Right atrium auricular region (tissue), 2 donors: Measurements from ENCODE around the gene ZFAND3. TPM values are rescaled to one million over a fixed set of nuclear protein-coding genes. Genes with fewer than 3 reads are reported as not detected.

ENCODE experiments used
- DNase-seq: peaks from one replicate; pipeline ENCODE4 v3.0.0-alpha.2; 2019; ENCODE audit warnings: low spot score
- H3K27ac ChIP-seq, 2 donors: fragments of 200-600 bp; sonication (generic); 1 replicate in 1 of 2; 2 replicates in 1 of 2; pipeline ENCODE4 v1.5.1; 2016 to 2019
- H3K27me3 ChIP-seq, 2 donors: fragments of 200-600 bp; sonication (generic); one replicate each; pipeline versions ENCODE4 v1.5.1 to v1.6.0; 2017 to 2019
- H3K36me3 ChIP-seq: fragments of 200-600 bp; sonication (generic); one replicate; pipeline ENCODE4 v1.5.1; 2016
- H3K4me1 ChIP-seq, 2 donors: fragments of 200-600 bp; sonication (generic); one replicate each; pipeline versions ENCODE4 v1.5.1 to v1.6.0; 2017 to 2019
- H3K4me3 ChIP-seq, 2 donors: fragments of 200-600 bp; sonication (generic); 1 replicate in 1 of 2; 2 replicates in 1 of 2; pipeline ENCODE4 v1.5.1; 2017 to 2019; ENCODE audit warnings: mild to moderate bottlenecking in 1 of 2, moderate library complexity in 1 of 2
- H3K9me3 ChIP-seq, 2 donors: fragments of 200-600 bp; sonication (generic); one replicate each; pipeline ENCODE4 v1.5.1; 2019
- total RNA-seq, 2 donors: library from RNA; depleted of rRNA; stranded (reverse); fragments of >200 nt; gene quantifications; one replicate each; pipeline ENCODE4 v1.1.0, GENCODE V29; 2016
- TF ChIP-seq, protein P1 (sequence below), 2 donors: fragments of 200-600 bp; sonication (generic); IDR thresholded peaks; one replicate each; pipeline ENCODE4 v1.5.1; 2019; ENCODE audit warnings: antibody characterized with exemption in 2 of 2

Gene ZFAND3
- total RNA-seq, 2 donors from 2014 or later = 36.7 to 40.0 TPM

DNA sequence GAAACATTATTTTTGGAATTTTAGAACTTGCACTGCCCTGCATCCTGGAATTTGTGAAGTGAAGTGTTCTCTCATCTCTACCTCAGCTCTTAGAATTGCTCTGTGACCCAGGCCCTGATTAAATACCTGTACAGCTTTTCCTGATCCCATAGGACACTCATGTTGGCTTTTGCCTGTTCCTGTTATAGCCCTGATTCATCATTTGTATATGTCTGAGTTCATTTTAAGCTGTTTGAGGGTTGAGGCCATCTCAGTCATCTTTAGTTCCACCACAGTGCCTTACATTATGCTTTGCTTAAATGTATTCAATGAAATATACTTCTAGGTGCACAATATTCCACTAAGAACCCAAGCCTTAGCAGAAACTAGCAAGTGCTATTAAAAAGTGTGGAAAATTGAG is 26.4 kb downstream of the ZFAND3 start:
- H3K27ac ChIP-seq = no peak overlapping the region
- no peak for DNase-seq
- no peaks in the 10 kb centered on the region for H3K9me3 ChIP-seq
- TF ChIP-seq, protein P1, sequence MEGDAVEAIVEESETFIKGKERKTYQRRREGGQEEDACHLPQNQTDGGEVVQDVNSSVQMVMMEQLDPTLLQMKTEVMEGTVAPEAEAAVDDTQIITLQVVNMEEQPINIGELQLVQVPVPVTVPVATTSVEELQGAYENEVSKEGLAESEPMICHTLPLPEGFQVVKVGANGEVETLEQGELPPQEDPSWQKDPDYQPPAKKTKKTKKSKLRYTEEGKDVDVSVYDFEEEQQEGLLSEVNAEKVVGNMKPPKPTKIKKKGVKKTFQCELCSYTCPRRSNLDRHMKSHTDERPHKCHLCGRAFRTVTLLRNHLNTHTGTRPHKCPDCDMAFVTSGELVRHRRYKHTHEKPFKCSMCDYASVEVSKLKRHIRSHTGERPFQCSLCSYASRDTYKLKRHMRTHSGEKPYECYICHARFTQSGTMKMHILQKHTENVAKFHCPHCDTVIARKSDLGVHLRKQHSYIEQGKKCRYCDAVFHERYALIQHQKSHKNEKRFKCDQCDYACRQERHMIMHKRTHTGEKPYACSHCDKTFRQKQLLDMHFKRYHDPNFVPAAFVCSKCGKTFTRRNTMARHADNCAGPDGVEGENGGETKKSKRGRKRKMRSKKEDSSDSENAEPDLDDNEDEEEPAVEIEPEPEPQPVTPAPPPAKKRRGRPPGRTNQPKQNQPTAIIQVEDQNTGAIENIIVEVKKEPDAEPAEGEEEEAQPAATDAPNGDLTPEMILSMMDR (IDR thresholded peaks at IDR 0.05) = no peak
- no peaks in the 10 kb centered on the region for H3K27me3 ChIP-seq
- no peak overlapping the region for H3K4me3 ChIP-seq
- H3K36me3 ChIP-seq = no peaks in the 10 kb centered on the region
- peaks cover 0 to 50% of the 10 kb centered on the region in 2 donors for H3K4me1 ChIP-seq

DNA sequence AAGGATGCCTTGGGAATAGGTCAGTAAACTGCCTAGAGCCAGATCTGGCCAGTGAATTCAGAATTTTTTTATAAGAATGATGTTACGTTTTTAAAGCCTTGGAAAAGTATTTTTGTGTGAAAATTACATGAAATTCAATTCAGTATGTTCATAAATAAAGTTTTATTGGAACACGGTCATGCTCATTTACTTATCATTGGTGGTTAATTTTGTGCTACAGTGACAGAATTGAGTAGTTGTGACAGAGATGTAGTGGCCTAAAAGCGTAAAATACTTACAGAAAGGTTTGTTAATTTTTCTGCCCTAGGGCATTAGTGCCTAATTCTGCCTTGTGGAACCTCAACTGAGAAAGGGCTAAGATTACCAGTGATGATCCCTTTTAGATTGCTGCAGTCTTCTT is 28.2 kb downstream of the ZFAND3 start:
- Histone ChIP-seq H3K36me3 (no peaks in the 10 kb centered on the region), H3K27me3 (no peaks in the 10 kb centered on the region), H3K4me3 (no peak overlapping the region), H3K9me3 (no peaks in the 10 kb centered on the region), H3K4me1 (peaks cover 0 to 65% of the 10 kb centered on the region in 2 donors), H3K27ac (no peak overlapping the region)
- no peak for DNase-seq
- TF ChIP-seq, protein P1 (IDR thresholded peaks at IDR 0.05) = no peak

DNA sequence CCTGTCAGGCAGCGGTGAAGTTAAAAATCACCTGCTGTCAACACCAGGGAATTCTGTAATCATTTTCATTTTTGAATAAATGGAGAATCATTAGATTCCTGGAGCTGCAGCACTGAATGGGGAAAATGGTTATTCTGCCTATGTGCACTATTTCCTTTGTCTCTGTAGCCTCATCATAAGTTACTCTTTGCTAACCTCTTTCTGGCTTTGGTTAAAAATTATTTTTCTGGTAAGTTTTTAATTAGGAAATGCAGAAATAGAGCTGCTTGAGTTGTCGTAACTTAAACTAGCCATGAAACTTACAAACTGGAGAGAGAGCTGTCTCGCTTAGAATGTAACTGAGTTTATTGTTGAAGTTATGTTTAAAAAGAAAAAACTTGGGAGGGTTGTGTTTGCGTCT is 28.8 kb downstream of the ZFAND3 start:
- no peaks in the 10 kb centered on the region for H3K9me3 ChIP-seq
- DNase-seq = no peak
- H3K4me1 ChIP-seq = peaks cover 0 to 65% of the 10 kb centered on the region in 2 donors
- no peak overlapping the region for H3K4me3 ChIP-seq
- H3K36me3 ChIP-seq = no peaks in the 10 kb centered on the region
- H3K27me3 ChIP-seq = no peaks in the 10 kb centered on the region
- H3K27ac ChIP-seq = no peak overlapping the region
- TF ChIP-seq, protein P1 (IDR thresholded peaks at IDR 0.05) = no peak

DNA sequence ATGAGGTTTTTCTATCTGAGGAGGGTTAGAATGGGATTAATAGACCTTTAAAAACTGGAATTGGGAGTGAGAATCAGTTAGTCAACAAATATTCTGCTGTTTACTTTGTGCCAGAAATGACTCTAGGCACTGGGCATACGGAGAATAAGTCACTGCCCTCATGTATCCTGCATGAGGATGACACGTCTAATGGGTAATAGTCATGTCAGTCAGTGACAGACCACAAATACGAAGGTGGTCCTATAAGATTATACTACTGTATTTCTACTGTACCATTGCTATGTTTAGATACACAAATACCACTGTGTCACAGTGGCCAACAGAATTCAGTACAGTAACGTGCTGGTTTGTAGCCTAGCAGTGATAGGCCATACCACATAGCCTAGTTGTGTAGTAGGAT is 30.7 kb downstream of the ZFAND3 start:
- Histone ChIP-seq H3K36me3 (no peaks in the 10 kb centered on the region), H3K9me3 (no peaks in the 10 kb centered on the region), H3K4me1 (peaks cover 0 to 62% of the 10 kb centered on the region in 2 donors), H3K27ac (no peak overlapping the region), H3K4me3 (no peak overlapping the region), H3K27me3 (no peaks in the 10 kb centered on the region)
- DNase-seq = no peak
- TF ChIP-seq, protein P1 (IDR thresholded peaks at IDR 0.05) = no peak

DNA sequence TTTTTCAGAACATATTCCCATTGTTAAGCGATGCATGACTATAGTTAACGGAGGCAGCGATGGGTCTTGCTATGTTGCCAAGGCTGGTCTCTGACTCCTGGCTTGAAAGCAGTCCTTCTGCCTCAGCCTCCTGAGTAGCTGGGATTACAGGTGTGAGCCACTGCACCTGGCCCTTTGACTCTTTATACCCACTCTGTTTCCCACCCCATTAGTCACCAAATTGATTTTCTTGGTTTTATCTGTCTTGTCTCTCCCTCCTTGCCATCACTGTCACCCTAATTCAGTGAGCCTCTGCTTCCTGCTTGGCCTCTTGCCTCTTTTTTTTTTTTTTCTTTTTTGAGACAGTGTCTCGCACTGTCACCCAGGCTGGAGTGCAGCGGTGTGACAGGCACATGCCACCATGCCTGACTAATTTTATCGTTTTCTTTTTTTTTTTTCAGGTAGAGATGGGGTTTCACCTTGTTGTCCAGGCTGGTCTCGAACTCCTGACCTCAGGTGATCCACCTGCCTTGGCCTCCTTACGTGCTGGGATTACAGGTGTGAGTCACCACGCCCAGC is 31.3 kb downstream of the ZFAND3 start:
- Histone ChIP-seq H3K36me3 (no peaks in the 10 kb centered on the region), H3K27ac (no peak overlapping the region), H3K4me1 (peaks cover 0 to 56% of the 10 kb centered on the region in 2 donors), H3K27me3 (no peaks in the 10 kb centered on the region), H3K9me3 (no peaks in the 10 kb centered on the region), H3K4me3 (no peak overlapping the region)
- TF ChIP-seq, protein P1 (IDR thresholded peaks at IDR 0.05) = no peak
- DNase-seq = no peak

DNA sequence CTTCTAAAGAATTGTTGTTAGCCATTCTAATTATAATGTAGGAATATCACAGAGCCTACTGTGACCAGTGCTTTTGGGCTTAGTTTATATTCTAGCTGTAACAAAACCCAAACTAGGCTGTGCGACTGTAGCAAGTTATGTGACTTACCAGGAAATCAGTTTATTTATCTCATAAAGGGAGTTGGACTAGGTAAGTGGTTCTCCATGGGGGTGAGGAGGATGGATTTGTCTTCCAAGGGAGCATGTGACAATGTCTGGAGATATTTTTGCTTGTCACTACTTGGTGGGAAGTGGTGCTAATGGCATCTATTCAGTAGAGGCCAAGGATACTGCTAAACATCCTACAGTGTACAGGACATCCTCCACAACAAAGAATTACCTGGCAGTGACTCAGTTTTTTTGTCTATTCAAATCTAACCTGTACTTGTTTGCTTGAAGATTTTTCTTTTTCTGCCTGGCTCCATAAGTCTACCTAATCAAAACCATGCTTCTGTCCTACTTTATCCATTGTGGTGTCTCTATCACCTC is 32.5 kb downstream of the ZFAND3 start:
- Histone ChIP-seq H3K36me3 (no peaks in the 10 kb centered on the region), H3K27me3 (no peaks in the 10 kb centered on the region), H3K9me3 (no peaks in the 10 kb centered on the region), H3K4me3 (no peak overlapping the region), H3K4me1 (peaks cover 0 to 51% of the 10 kb centered on the region in 2 donors), H3K27ac (no peak overlapping the region)
- DNase-seq = no peak
- TF ChIP-seq, protein P1 (IDR thresholded peaks at IDR 0.05) = no peak
